NCI-H1417 (cell line): ENCODE measurements around the gene MELTF.

Experiments
- DNase-seq, 3 experiments: peaks; one replicate each; lab custom pipeline; 2025; lab: John Stamatoyannopoulos, UW

The MELTF gene

DNA sequence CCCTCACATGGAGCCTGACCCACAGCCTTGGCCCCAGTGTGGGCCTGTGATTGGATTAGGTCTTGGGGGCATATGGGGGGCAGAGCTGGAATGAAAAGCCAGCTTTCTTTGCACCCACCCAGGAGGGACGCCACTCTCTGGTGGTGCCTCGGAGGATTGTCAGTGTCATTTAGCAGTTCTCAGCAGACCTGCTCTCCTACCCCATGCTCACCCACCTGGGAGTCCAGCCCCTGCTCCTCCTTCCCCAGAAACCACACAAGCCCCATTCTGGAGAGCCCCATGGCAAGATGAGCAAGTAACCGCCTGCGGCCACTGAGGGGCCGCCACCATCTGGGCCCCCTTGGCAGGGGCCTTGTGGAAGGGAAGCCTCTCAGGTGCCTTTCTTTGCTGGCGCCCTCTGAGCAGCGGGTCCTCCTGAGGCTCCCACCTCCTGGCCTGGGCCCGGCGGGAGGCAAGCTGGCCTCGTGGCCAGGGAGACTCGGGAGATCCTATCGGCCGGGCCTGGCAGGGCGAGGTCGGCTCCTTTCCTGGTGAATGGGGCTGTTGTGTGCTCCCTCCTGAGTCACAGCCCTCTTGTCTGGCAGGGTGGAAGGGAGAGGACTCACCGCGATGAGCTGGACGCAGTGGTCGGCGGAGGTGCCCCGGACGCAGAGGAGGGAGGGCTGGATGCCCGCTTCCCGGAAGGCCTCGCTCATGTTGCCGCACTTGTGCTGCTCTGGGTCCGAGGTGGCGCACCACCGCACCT lies 2.3 kb downstream of the MELTF start:
- DNase-seq, result no peak

DNA sequence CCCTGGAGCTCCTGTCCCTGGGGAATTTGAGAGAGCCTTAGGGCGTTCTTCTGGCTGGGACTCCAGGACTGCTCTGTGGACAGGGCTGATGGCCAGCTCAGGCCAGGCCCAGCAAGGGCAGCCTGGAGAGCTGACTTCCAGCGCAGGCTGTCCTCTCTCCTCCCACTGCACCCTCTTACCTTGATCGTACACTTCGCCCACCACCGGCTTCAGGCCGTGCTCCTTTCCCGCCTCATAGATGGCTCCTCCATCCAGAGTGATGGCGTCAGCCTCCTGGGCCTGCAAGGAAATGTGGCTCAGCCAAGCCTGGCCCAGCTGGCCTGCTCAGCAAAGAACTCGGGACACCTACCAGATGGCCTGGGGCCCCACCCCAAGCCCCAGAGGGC lies 3.1 kb downstream of the MELTF start:
- DNase-seq, result no peak

DNA sequence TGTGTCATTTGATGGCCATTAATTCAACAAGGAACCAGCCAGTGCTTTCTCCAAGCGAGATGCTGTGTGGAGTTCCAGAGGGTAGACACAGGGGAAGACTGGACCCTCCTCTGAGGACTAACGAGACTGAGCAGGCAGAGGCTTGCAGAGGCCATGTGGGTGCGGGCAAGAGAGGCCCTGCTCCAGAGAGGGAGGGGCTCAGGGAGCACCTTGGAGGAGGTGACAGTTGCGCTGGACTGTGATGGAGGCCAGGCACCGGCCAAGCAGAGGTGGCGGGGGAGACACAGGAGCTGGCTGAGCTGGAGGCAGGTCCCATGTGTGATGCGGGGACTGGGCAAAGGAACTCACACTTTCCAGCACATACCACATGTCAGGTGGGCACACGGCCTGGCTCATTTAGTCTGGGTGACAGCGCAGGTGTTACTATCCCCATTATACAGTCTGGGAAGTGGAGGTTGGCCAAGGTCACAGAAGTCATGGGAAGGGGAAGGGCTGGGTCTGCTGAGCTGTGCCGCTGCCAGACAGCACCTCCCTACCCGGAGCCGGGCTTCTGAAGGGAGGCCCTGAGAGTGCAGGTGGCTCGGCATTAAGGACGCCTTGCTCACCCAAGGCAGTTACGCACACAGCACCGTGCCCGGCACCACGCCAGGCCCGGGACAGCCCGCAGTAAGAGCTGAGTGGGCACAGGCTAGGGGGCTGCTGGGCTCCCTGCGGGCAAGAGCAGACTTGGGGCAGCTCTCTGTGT lies 3.7 kb downstream of the MELTF start:
- peak in 1 of 3 experiments; percentile 25 for DNase-seq

DNA sequence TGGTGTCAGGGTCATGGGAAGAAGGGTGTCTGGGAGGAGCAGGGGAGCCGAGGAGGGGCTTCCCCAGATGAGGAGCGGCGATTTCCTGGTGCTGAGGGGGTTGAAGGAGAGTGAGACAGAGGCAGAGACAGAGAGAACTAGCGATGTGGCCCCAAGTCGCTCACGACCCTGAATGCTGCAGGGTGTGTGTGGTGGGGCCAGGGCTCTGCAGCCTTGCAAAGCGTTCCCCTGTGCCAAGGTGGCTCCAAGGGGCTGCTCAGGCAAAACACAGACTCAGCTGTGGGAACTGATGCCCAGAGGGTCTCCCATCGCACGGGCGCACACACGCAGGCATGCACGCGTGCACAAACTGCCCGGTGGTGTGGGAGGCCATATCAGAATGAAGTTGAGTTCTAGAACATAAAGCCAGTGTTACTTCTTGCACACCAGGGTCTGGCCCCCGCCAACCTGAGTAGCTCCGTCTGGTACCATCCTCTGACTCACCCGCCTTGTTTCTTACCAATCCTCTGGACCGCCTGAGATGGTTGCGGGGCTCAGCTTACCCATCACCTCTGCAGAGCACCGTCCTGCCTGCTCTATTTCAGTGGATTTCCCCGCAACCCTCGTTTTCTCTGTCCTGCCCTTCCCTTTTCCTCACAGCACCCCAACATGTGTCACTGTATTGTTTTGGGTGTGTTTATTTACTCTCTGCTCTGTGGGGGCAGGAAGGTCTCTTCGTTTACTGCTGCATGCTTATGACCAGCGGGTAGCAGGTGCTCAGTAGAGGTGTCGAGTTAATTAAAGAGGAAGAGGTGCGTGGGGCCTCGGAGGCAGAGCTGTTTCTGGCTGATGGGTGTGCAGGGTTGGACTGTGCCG lies 4.5 kb downstream of the MELTF start:
- peak in 1 of 3 experiments; percentile 52 for DNase-seq

GRCh38 chr3:197023998-197024651 lies 5.5 kb downstream of the MELTF start:
- DNase-seq, result peak; percentile 74 to 85 (median 82)

DNA sequence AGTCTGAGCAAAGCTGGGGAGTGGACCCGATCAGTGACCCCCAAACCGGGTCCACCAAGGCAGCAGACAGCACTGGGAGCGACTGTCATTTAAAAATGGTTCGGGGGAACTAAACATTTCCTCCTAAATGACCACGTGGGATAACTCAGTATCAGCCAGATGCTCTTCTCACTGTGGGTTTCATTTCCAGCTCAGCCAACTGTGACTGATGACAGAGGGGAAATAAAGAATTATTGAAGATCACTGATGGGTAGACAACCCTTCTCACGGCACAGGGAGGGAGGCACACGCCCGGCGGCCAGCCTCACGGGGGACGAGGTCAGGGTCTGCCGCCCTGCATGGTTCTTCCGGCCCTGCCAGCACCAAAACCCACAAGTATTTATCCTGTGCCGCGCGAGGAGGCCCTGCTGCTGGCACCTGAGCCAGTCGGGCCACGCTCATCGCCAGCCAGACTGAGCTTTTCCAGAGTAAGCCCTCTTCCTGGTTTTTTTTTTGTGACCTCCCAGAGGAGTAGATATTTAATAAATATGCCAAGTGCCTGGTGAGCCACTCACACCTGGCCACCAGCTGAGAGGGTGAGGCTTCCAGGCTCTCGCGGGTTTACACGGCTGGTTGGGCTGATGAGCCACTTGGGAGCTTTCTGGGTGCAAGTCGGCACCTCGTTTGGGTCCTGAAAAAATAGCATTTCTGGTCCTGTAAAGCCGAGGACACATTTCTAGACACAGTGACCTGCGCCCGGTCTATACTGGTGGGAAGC lies 6.2 kb downstream of the MELTF start:
- DNase-seq, result peak; percentile 82 to 85 (median 85)

DNA sequence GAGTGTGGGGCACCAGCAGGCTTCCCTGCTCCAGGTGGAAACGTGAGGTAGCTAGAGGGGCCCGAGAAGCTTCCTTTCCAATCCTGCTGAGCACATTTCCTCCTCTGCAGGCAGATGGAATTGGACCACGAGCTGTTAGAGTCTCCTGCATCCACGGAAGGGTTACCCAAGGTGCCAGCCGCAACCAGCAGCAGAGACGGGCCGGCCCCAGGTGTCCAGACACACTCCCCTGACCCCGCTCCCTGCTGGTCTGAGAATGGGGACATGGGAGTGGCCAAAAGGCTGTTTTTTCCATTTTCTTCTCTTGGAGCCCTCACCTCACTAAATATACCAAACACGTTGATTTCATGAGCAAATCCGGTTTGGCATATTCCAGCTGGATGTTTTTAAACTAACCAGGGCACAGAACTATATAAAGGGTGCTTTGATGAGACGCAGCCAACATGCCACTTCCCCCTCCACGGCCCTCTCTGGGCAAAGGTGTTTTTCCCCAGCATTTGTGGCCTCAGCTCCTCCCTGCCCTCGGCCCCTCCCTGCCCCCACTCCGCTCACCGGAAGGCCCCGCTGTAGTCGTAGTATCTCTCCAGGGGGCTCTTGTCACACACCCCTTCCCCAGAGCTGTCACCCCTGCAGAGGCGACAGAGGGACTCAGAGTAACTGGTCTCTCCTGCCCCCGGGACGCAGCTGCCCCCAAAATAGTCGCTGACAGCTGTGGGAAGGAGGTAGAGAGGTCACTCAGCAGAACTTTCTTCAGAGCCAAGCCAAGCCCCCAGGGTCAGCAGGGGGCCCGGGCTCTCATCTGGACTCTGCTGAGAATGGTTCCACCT lies 7.0 kb downstream of the MELTF start:
- peak in 2 of 3 experiments; percentile 53 to 66 for DNase-seq

- no peak for DNase-seq
Observed at GRCh38 chr3:197021729-197022404, 7.8 kb downstream of the MELTF start.

- no peak for DNase-seq
Observed at GRCh38 chr3:197021231-197021630, 8.4 kb downstream of the MELTF start.

DNA sequence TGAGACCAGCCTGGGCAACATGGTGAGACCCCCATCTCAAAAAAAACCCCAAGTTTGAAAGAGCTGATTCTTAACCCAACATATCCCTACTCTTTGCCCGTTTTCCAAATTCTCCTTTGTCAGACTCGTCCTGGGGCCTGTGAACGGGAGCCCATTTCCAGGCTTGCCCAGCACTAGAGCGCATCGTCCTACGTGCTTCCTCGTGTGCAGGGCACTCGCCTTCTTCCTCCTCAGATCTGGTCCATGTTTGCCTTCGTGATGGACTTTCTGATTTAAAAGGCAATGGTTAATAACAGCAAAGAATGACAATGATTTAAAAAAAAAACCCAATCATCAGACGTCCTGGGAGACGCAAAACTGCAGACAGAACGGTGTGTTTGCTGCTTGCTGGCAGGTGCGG lies 10.1 kb downstream of the MELTF start:
- no peak for DNase-seq

DNA sequence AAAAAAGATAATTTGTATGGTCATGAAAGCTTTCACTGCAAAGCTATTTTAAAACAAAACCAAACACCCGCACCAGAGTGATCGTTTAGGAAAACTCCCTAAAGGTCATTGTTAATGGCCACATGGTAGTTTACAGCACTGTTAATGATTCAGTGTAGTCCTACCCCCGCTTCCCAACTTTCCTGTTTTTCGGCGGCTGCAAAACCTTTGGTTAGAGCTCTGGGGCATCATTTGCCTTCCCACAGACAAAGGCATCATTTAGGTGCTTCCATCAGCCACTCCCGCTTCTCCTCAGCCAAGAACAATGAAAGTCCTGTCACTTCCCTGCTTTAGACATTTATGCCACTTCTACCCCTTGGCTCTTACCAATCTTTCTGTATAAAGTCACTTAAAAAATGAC lies 10.6 kb downstream of the MELTF start:
- DNase-seq, result no peak

DNA sequence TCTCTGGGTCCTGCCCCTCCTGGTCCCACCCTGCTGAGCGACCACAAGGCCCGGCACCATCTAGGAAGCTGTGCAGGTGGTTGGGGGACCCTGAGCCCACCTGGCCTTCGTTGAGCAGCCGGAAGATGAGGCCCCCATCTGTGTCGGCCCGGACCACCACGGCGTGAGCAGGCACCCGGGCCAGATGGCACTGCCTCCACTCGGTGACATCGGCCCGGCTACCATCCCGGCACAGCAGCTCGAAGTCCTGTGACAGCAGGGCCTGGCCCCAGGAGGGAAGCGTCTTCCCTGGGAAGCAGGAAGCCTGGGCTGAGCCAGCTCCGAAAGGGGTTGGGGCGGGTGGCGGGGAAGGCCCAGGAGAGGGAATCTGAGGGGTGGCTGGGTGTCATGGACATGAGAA lies 12.6 kb downstream of the MELTF start:
- DNase-seq, result no peak

DNA sequence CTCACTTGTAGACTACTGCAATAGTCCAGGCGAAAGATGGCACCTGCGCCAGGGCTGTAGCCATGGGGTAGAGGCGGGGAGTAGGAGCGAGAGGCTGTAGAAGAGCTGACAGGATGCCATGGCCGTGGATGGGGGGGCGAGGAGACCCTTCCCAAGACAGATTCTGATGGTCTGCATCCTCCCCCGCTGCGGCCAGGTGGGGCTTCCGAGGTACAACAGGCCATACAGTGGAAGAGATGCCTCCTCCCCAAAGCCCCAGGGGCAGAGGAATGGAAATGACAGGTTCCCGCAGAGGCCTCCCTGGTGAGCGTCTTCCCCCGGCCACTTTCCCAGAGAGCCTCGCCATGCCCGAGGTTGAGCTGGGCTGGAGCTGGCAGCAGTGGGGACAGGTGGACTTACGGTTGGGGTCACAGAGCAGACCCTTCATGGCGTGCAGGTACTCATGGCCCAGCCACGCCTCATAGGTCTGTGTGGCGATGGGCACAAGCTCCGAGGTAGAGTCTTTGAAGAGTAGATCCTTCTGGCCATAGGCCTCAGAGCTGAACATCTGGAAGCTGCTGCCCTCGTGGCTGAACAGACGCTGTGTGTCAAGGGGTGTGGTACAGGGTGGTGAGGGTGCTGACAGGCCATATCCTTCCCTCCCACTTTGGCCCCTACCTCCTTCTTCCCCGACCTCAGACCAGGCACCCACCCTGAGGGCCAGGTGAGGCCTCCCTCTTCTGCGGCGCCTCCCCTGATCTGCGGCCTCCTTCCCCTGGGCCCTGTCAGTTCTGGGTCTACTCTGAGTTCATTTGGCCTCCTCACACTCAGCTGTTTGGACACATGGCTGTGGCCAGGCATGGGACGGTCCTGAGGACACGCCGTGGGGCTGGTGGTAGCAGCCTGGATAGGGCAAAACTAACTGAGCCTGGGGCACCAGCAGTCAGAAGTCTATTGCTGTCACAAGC lies 13.6 kb downstream of the MELTF start:
- no peak for DNase-seq

- no peak for DNase-seq
Observed at GRCh38 chr3:197014942-197015575, 14.6 kb downstream of the MELTF start.

GRCh38 chr3:197014024-197014423 lies 15.6 kb downstream of the MELTF start:
- no peak for DNase-seq

GRCh38 chr3:197012540-197012883 lies 17.1 kb downstream of the MELTF start:
- no peak for DNase-seq

GRCh38 chr3:197011780-197012539 lies 17.7 kb downstream of the MELTF start:
- no peak for DNase-seq
